CD4-positive, alpha-beta memory T cell (primary cell): Measurements from ENCODE around the gene MIEF1. TPM values are rescaled to one million over a fixed set of nuclear protein-coding genes. Genes with fewer than 3 reads are reported as not detected.

Experiments
- CTCF ChIA-PET: fragments of 350-600 bp; sonication (Branson Sonifier 250); formaldehyde crosslinking; loops from one replicate; lab custom pipeline; 2021; ENCODE audit warnings: inconsistent platforms; ENCODE audit not compliant: partially characterized antibody; lab: Charles Lee
- POLR2A ChIA-PET: fragments of 350-600 bp; sonication (Branson Sonifier 250); formaldehyde crosslinking; loops from one replicate; lab custom pipeline; 2021; ENCODE audit not compliant: partially characterized antibody; lab: Charles Lee
- DNase-seq, 5 donors: peaks; one replicate each; pipeline versions ENCODE4 v3.0.0 to v3.0.0-alpha.2; 2020 to 2022; ENCODE audit warnings: mixed read lengths in 1 of 5
- H3K27ac ChIP-seq: one replicate; pipeline ENCODE4 v1.7.0; 2013; ENCODE audit warnings: low read depth, low read length
- H3K27me3 ChIP-seq: 2 replicates; pipeline ENCODE4 v1.7.0; 2013; ENCODE audit warnings: mild to moderate bottlenecking, low read length, moderate library complexity; ENCODE audit not compliant: insufficient read depth
- H3K36me3 ChIP-seq: 2 replicates; pipeline ENCODE4 v1.7.0; 2013; ENCODE audit warnings: mild to moderate bottlenecking, low read length, moderate library complexity; ENCODE audit not compliant: insufficient read depth
- H3K4me1 ChIP-seq: 2 replicates; pipeline ENCODE4 v1.7.0; 2013; ENCODE audit warnings: mild to moderate bottlenecking, low read length, moderate library complexity; ENCODE audit not compliant: insufficient read depth
- H3K4me3 ChIP-seq, 2 donors: one replicate each; pipeline ENCODE4 v1.7.0; 2013; ENCODE audit warnings: low read length in 2 of 2, mild to moderate bottlenecking in 1 of 2
- H3K9me3 ChIP-seq, 2 donors: one replicate each; pipeline ENCODE4 v1.7.0; 2013; ENCODE audit warnings: low read length in 2 of 2, control low read depth in 1 of 2; ENCODE audit not compliant: control insufficient read depth in 1 of 2
- H3K27ac Mint-ChIP-seq, 7 donors: one replicate each; pipeline ENCODE4 v1.8.0; 2020 to 2021; ENCODE audit warnings: mixed read lengths in 7 of 7, mild to moderate bottlenecking in 6 of 7, inconsistent platforms in 3 of 7, moderate library complexity in 3 of 7
- H3K27me3 Mint-ChIP-seq, 2 donors: one replicate each; pipeline ENCODE4 v1.8.0; 2020 to 2021; ENCODE audit warnings: mixed read lengths in 2 of 2
- H3K36me3 Mint-ChIP-seq, 2 donors: one replicate each; pipeline ENCODE4 v1.8.0; 2020 to 2021; ENCODE audit warnings: mixed read lengths in 2 of 2, inconsistent platforms in 1 of 2, mild to moderate bottlenecking in 1 of 2
- H3K4me1 Mint-ChIP-seq, 4 donors: one replicate each; pipeline ENCODE4 v1.8.0; 2020 to 2021; ENCODE audit warnings: mixed read lengths in 4 of 4, mild to moderate bottlenecking in 1 of 4
- H3K4me3 Mint-ChIP-seq, 8 donors: one replicate each; pipeline ENCODE4 v1.8.0; 2020 to 2021; ENCODE audit warnings: mixed read lengths in 8 of 8, mild to moderate bottlenecking in 7 of 8, moderate library complexity in 6 of 8, inconsistent platforms in 3 of 8
- H3K9me3 Mint-ChIP-seq, 8 donors: one replicate each; pipeline ENCODE4 v1.8.0; 2020 to 2021; ENCODE audit warnings: mixed read lengths in 8 of 8, mild to moderate bottlenecking in 5 of 8, inconsistent platforms in 3 of 8, moderate library complexity in 1 of 8
- intact Hi-C: fragments of 100-400 bp; cut with micrococcal nuclease; formaldehyde crosslinking; loops from one replicate; pipeline ENCODE4 v1.15.1; 2023
- polyA plus RNA-seq, 2 donors: library from polyadenylated mRNA; unstranded; fragments of 300-500 nt; fragmentation: Illumina TruSeq; gene quantifications; one replicate each; pipeline ENCODE4 v1.2.3, GENCODE V29; 2021
- total RNA-seq, 2 experiments: library from RNA; stranded (reverse); gene quantifications; one replicate each; pipeline ENCODE4 v1.2.3, GENCODE V29; 2021

The MIEF1 gene
- total and polyA plus RNA-seq, 4 experiments from 2014 or later = 15.4 to 44.3 (median 34.0) TPM

DNA sequence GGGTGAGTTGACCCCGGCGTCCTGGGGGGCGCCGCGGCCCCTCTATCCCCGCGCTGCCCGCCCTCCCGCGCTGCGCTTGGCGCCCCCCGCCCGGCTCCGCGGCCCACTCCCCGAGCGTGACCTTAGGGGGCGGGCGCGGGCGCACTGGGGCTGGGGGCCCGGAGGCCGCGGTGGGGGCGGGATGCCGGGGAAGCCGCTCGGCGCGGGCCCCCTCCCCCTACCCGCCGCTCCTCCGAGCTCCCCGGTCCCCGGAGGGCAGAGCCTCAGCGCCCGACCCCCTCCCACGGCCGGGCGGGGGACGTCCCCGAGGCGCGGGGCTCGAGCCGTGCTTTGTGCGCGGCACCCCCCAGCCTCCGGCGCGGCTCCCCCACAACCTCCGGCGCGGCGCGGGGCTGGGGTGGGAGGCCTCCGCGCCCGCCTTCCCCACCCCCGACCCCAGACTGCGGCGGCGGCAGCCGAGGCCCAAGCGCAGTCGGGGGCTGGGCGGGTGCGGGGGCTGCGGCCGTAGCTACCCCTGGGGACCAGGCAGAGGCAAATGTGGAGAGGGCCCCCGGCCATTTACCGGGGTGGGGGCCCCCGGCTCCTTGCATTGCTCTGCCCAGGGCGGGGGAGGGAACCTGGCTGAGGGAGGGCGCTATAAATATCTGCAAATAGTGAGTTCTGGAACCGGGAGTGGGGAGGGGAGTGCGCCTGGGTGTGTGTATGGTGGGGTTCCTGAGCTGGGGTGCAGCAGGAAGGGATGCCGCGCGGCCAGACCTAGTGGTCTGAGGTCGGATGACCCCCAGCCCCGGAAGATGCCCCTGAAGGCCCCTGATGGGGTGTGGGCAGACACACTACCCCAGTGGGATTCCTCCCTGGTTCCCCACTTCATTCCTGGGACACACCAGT, 44.3 kb upstream of the MIEF1 start:
- intact Hi-C loops = no loop called here
- Histone ChIP-seq H3K27me3 (peaks cover 8% of the 10 kb centered on the region), H3K36me3 (no peaks in the 10 kb centered on the region), H3K4me1 (peaks cover 7% of the 10 kb centered on the region), H3K4me3 (no peak overlapping the region), H3K9me3 (no peaks in the 10 kb centered on the region), H3K27ac (no peak overlapping the region)
- ChIA-PET CTCF (no interaction called here), POLR2A (interaction anchor here (1.5 kb wide), 1 partner anchor 58 kb away, joined by 3 read pairs; the partner anchor contains the start of gene TAB1)
- Mint-ChIP-seq H3K27me3 (peaks cover 24 to 35% of the 10 kb centered on the region in 2 donors), H3K9me3 (peaks cover 0 to 3% (median under 1%) of the 10 kb centered on the region in 8 donors), H3K36me3 (no peaks in the 10 kb centered on the region), H3K4me1 (peaks cover 3 to 30% (median 16%) of the 10 kb centered on the region in 4 donors), H3K4me3 (peak overlapping the region in 7 of 8 donors; percentile 14 to 57 (median 48)), H3K27ac (no peak overlapping the region)
- no peak for DNase-seq

DNA sequence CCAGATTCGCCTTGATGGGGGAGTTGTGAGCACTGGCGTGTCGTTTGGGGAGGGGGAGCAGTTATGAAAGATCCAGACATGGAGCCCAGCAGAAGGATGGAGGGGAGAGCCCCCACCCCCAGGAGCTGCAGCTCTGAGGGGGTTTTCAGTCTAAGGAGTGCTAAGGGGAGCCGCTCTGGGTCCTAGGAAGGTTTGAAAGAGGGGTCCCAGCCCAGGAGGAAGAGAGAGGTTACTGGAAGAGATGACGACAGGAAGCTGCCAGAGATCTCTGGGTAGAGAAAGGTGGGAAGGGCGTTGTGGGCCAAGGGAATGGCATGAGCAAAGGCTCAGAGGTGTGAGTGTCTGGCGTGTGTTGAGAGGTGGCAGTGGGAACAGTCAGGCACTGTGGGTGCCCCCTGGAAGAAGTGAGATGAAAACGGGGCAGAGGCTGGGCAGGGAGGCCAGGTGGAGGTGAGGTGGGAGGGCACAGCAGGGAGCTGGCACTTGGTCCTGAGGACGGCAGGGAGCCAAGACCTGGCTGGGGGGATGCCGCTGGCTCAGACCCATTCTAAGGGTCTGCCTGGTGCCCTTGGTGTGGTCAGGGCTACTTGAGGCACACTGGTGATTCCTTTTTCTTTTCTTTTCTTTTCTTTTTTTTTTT, 43.5 kb upstream of the MIEF1 start:
- Mint-ChIP-seq H3K27me3 (peaks cover 24 to 35% of the 10 kb centered on the region in 2 donors), H3K9me3 (peaks cover 0 to 3% (median under 1%) of the 10 kb centered on the region in 8 donors), H3K4me1 (peaks cover 3 to 30% (median 16%) of the 10 kb centered on the region in 4 donors), H3K36me3 (no peaks in the 10 kb centered on the region), H3K27ac (no peak overlapping the region), H3K4me3 (peak overlapping the region; percentile 3 to 56 (median 38))
- Histone ChIP-seq H3K27ac (no peak overlapping the region), H3K27me3 (peaks cover 8% of the 10 kb centered on the region), H3K4me1 (peaks cover 7% of the 10 kb centered on the region), H3K4me3 (no peak overlapping the region), H3K9me3 (no peaks in the 10 kb centered on the region), H3K36me3 (no peaks in the 10 kb centered on the region)
- intact Hi-C loops = no loop called here
- DNase-seq = no peak
- POLR2A ChIA-PET = interaction anchor here (1.5 kb wide), 1 partner anchor 59 kb away, joined by 3 read pairs; the partner anchor contains the start of gene TAB1
- CTCF ChIA-PET = no interaction called here

DNA sequence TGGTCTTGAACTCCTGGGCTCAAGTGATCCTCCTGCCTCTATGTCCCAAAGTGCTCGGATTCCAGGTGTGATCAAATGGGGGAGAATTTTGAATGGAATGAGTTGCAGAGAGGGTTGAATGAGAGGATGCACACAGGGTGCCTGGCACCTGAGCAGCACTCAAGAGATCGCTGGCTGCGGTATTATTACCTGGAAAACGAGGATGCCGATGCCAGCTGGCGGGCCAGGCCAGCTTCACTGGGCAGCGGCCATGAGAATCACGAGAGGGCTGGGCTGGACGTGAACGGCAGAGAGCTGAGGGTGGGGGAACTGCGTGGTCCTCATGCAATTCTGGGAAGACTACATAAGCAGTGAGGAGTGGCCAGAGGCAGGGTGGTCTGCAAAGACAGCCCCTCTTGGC, 42.4 kb upstream of the MIEF1 start:
- no peak overlapping the region for H3K4me3 ChIP-seq
- CTCF ChIA-PET = no interaction called here
- H3K27me3 Mint-ChIP-seq = peaks cover 24 to 31% of the 10 kb centered on the region in 2 donors
- H3K27ac Mint-ChIP-seq = no peak overlapping the region
- H3K4me1 ChIP-seq = peaks cover 7% of the 10 kb centered on the region
- no peaks in the 10 kb centered on the region for H3K9me3 ChIP-seq
- intact Hi-C loops = no loop called here
- DNase-seq = no peak
- POLR2A ChIA-PET = no interaction called here
- peaks cover 0 to 3% (median under 1%) of the 10 kb centered on the region in 8 donors for H3K9me3 Mint-ChIP-seq
- H3K27me3 ChIP-seq = peaks cover 8% of the 10 kb centered on the region
- H3K4me1 Mint-ChIP-seq = peaks cover 3 to 25% (median 16%) of the 10 kb centered on the region in 4 donors
- no peaks in the 10 kb centered on the region for H3K36me3 Mint-ChIP-seq
- H3K27ac ChIP-seq = no peak overlapping the region
- H3K36me3 ChIP-seq = no peaks in the 10 kb centered on the region
- H3K4me3 Mint-ChIP-seq = peak overlapping the region in 1 of 8 donors; percentile 39

DNA sequence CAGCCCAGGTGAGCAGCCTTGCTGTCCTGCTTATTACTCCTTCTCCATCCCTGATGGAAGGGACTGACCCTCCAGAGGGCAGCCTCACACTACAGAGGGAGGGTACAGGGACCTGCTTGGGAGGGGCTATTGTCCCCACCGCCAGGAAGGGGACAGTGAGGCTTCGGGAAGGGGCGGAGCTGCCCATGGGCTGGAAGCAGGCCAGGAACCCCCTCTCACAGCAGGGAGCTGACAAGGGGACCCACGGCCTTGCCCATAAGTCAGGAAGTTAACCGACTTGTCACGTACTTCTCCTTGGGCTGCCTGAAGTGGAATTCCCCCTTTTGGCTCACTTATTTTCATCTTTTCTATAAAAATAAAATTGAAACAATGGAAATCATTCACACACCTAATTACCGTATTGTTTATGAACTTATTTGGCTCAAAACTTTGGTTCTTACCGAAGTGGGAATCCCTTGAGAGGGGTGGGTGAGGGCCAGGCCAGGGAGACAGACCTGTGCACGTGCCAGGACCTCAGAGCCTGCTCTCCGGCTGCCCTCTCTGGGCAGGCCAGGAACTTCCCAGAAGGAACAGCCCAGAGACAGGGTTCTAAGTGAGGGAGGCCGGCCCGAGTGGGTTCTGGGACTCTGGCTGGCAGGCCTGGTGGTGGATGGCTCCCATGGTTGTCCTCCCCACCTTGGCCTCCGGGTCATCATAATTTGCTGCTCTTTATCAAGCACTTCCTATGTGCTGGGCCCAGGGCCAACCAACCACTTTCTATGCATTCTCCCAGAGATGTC, 39.5 kb upstream of the MIEF1 start:
- no peak overlapping the region for H3K27ac ChIP-seq
- ChIA-PET CTCF (no interaction called here), POLR2A (no interaction called here)
- H3K27me3 ChIP-seq = peaks cover 8% of the 10 kb centered on the region
- H3K9me3 ChIP-seq = no peaks in the 10 kb centered on the region
- Mint-ChIP-seq H3K27ac (no peak overlapping the region), H3K4me3 (no peak overlapping the region), H3K36me3 (no peaks in the 10 kb centered on the region), H3K27me3 (peaks cover 13 to 18% of the 10 kb centered on the region in 2 donors), H3K9me3 (peaks cover 0 to 2% (median 0%) of the 10 kb centered on the region in 8 donors), H3K4me1 (peaks cover 0 to 15% (median 6%) of the 10 kb centered on the region in 4 donors)
- peaks cover 7% of the 10 kb centered on the region for H3K4me1 ChIP-seq
- intact Hi-C loops = no loop called here
- no peak overlapping the region for H3K4me3 ChIP-seq
- H3K36me3 ChIP-seq = no peaks in the 10 kb centered on the region
- no peak for DNase-seq

DNA sequence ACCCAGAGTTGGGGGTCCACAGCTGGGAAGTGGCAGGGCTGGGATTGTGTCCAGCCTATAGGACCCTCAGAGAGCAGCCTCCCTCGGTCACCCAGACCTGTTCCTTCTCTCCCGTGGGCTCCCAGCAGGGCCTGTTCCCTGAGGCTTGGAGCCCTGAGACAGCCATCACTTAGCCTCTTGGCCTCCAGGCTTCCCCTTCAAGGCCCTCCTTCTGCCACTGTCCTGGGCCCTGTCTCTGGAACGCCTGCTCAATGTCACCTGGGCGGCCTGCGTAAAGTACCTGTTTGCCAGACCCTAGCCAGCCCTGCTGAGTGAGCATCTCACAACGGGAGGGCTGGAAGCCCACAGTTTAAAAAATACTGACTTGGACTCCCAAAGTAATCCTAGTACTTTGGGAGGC, 38.8 kb upstream of the MIEF1 start:
- Mint-ChIP-seq H3K9me3 (peaks cover 0 to 2% (median 0%) of the 10 kb centered on the region in 8 donors), H3K4me1 (peaks cover 0 to 12% (median 4%) of the 10 kb centered on the region in 4 donors), H3K36me3 (no peaks in the 10 kb centered on the region), H3K4me3 (no peak overlapping the region), H3K27me3 (peaks cover 11 to 15% of the 10 kb centered on the region in 2 donors), H3K27ac (no peak overlapping the region)
- H3K9me3 ChIP-seq = no peaks in the 10 kb centered on the region
- no peak for DNase-seq
- ChIA-PET CTCF (no interaction called here), POLR2A (no interaction called here)
- no peak overlapping the region for H3K4me3 ChIP-seq
- H3K4me1 ChIP-seq = peaks cover 3% of the 10 kb centered on the region
- H3K27ac ChIP-seq = no peak overlapping the region
- intact Hi-C loops = no loop called here
- H3K36me3 ChIP-seq = no peaks in the 10 kb centered on the region
- H3K27me3 ChIP-seq = peaks cover 4% of the 10 kb centered on the region

DNA sequence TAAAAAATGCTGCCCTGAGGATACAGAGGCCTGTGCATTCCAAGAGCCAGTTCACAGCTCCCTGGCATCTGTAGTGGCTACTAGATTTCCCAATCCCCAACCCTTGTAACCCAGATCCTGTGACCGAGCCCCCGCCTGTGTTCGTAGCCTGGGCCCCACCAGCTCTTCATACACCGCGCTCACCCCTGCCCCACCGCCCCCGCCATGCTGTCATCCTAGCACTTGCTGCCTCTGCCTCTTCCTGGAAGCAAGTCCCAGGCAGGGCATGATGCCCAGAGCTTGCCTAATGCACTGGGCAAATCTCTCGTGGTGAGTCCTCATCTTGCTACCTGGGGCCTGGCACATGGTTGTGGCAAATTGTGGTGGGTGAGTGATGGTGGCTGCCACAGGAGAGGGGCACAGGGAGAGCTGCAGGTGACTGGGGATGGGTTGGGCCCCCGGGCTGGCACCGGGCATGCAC, 38.1 kb upstream of the MIEF1 start:
- Mint-ChIP-seq H3K4me3 (no peak overlapping the region), H3K36me3 (no peaks in the 10 kb centered on the region), H3K27ac (no peak overlapping the region), H3K27me3 (peaks cover 8 to 9% of the 10 kb centered on the region in 2 donors), H3K4me1 (peaks cover 0 to 7% (median 1%) of the 10 kb centered on the region in 4 donors), H3K9me3 (peaks cover 0 to 2% (median 0%) of the 10 kb centered on the region in 8 donors)
- Histone ChIP-seq H3K27me3 (no peaks in the 10 kb centered on the region), H3K9me3 (no peaks in the 10 kb centered on the region), H3K36me3 (no peaks in the 10 kb centered on the region), H3K4me1 (no peaks in the 10 kb centered on the region), H3K27ac (no peak overlapping the region), H3K4me3 (no peak overlapping the region)
- no peak for DNase-seq
- intact Hi-C loops = no loop called here
- CTCF ChIA-PET = interaction anchor here (0.7 kb wide), 1 partner anchor 48 kb away, joined by 3 read pairs; no protein-coding TSS in a partner anchor
- POLR2A ChIA-PET = no interaction called here
